ENCODE data around the gene METTL17. TPM values are rescaled to one million over a fixed set of nuclear protein-coding genes. Genes with fewer than 3 reads are reported as not detected.

Gene METTL17
- total and polyA plus RNA-seq, 2 of the 13 experiments (the other 11 are each of a cell fraction or from before 2014, with no cell fraction given), result 122 to 199 TPM

GRCh38 chr14:21024585-21025370 is 35.0 kb downstream of the METTL17 start, which contains the start of gene NDRG2 (continued):
- peak; percentile 54; the same call in 1 of the 2 replicates for TF ChIP-seq PRDM15 (CRISPR knock-in tag; IDR thresholded peaks at IDR 0.05)
- no peak; the same call in 1 of the 2 replicates for TF ChIP-seq ZNF607 (CRISPR knock-in tag; IDR thresholded peaks at IDR 0.05; ENCODE audit: borderline replicate concordance)
- no peak for TF ChIP-seq PBX2 (CRISPR knock-in tag; IDR thresholded peaks at IDR 0.05)
- TF ChIP-seq NFYB (CRISPR knock-in tag; IDR thresholded peaks at IDR 0.05), result no peak
- TF ChIP-seq PAF1 (CRISPR knock-in tag; IDR thresholded peaks at IDR 0.05), result no peak
- no peak for TF ChIP-seq ELK4 (CRISPR knock-in tag; IDR thresholded peaks at IDR 0.05; ENCODE audit: borderline replicate concordance)
- TF ChIP-seq ZNF432 (CRISPR knock-in tag; IDR thresholded peaks at IDR 0.05; ENCODE audit: borderline replicate concordance), result no peak
- peak; percentile 24; the same call in 1 of the 2 replicates for TF ChIP-seq ZNF589 (CRISPR knock-in tag; conservative IDR thresholded peaks at IDR 0.05)
- TF ChIP-seq ZNF800 (CRISPR knock-in tag; IDR thresholded peaks at IDR 0.05), result peak; percentile 78; the same call in 1 of the 2 replicates
- no peak for TF ChIP-seq SIX1 (CRISPR knock-in tag; IDR thresholded peaks at IDR 0.05; ENCODE audit: borderline replicate concordance)
- 0 out of 2 replicates have a peak, but pooled peaks have one; percentile 26 for TF ChIP-seq ZNF20 (CRISPR knock-in tag; IDR thresholded peaks at IDR 0.05)
- 0 out of 2 replicates have a peak, but pooled peaks have one; percentile 24 for TF ChIP-seq ZBTB20 (CRISPR knock-in tag; IDR thresholded peaks at IDR 0.05; ENCODE audit: borderline replicate concordance, low read depth)
- no peak; the same call in 1 of the 2 replicates for TF ChIP-seq ZBTB7B (CRISPR knock-in tag; IDR thresholded peaks at IDR 0.05)
- TF ChIP-seq ZNF816 (CRISPR knock-in tag; IDR thresholded peaks at IDR 0.05; ENCODE audit: borderline replicate concordance), result peak; percentile 62; the same call in 1 of the 2 replicates
- TF ChIP-seq MAF1 (CRISPR knock-in tag; IDR thresholded peaks at IDR 0.05; ENCODE audit: borderline replicate concordance), result no peak; the same call in 1 of the 2 replicates
- TF ChIP-seq KDM6A (CRISPR knock-in tag; IDR thresholded peaks at IDR 0.05; ENCODE audit: low read depth), result no peak
- no peak for TF ChIP-seq ZNF296 (CRISPR knock-in tag; conservative IDR thresholded peaks at IDR 0.05)
- no peak; the same call in 1 of the 2 replicates for TF ChIP-seq GLMP (CRISPR knock-in tag; IDR thresholded peaks at IDR 0.05; ENCODE audit: borderline replicate concordance)
- TF ChIP-seq ZNF251 (CRISPR knock-in tag; IDR thresholded peaks at IDR 0.05), result no peak

Data from HepG2 (cell line).